Activated CD8-positive, alpha-beta memory T cell treated with anti-CD3 and anti-CD28 coated beads for 4 hours (primary cell): ENCODE results near the gene POLR1G.
"Not testable (repeated sequence)": the region's sequence is repeated elsewhere in the genome, so short reads cannot be mapped to it uniquely, and the experiment has no call there.

ENCODE experiments used
- DNase-seq, 2 donors: peaks; one replicate each; pipeline ENCODE4 v3.0.0-alpha.2; 2020; ENCODE audit warnings: low read depth in 2 of 2

The POLR1G gene

GRCh38 chr19:45420356-45420755 lies 13.9 kb downstream of the POLR1G start:
- DNase-seq, result no peak

GRCh38 chr19:45420871-45421270 lies 14.4 kb downstream of the POLR1G start:
- no peak for DNase-seq

GRCh38 chr19:45421947-45422498 lies 15.6 kb downstream of the POLR1G start:
- no peak for DNase-seq

GRCh38 chr19:45423033-45423588 lies 16.7 kb downstream of the POLR1G start:
- DNase-seq, result peak in 1 of 2 donors; percentile 74

GRCh38 chr19:45423589-45424190 lies 17.2 kb downstream of the POLR1G start, which contains the start of gene ERCC1:
ERCC1 (minus strand) TSS chr19:45423917; CDS start chr19:45423374, 543 bp downstream.
- DNase-seq, result peak in 1 of 2 donors; percentile 60

- no peak for DNase-seq
Observed at GRCh38 chr19:45424191-45425058, 18.0 kb downstream of the POLR1G start.

GRCh38 chr19:45428384-45429231 lies 22.2 kb downstream of the POLR1G start:
- no peak for DNase-seq

GRCh38 chr19:45429896-45430295 lies 23.5 kb downstream of the POLR1G start:
- not testable (repeated sequence) for DNase-seq

- DNase-seq, result not testable (repeated sequence)
Observed at GRCh38 chr19:45431008-45431407, 24.6 kb downstream of the POLR1G start.

GRCh38 chr19:45432543-45432942 lies 26.1 kb downstream of the POLR1G start:
- DNase-seq, result not testable (repeated sequence)

- DNase-seq, result no peak
Observed at GRCh38 chr19:45437328-45437727, 30.9 kb downstream of the POLR1G start.

GRCh38 chr19:45439190-45439568 lies 32.7 kb downstream of the POLR1G start:
- DNase-seq, result no peak

- peak; percentile 71 to 73 for DNase-seq
Observed at GRCh38 chr19:45439569-45440258, 33.3 kb downstream of the POLR1G start.

- DNase-seq, result no peak
Observed at GRCh38 chr19:45440259-45440638, 33.8 kb downstream of the POLR1G start.

GRCh38 chr19:45440873-45441654 lies 34.6 kb downstream of the POLR1G start:
- no peak for DNase-seq

GRCh38 chr19:45442408-45442777 lies 35.9 kb downstream of the POLR1G start:
- no peak for DNase-seq

- DNase-seq, result no peak
Observed at GRCh38 chr19:45442778-45443461, 36.5 kb downstream of the POLR1G start.

GRCh38 chr19:45443462-45444317 lies 37.2 kb downstream of the POLR1G start:
- no peak for DNase-seq
